Right atrium auricular region (tissue), 2 donors: ENCODE results near the gene WDR5. TPM values are rescaled to one million over a fixed set of nuclear protein-coding genes. Genes with fewer than 3 reads are reported as not detected.

Experiments
- DNase-seq: peaks from one replicate; pipeline ENCODE4 v3.0.0-alpha.2; 2019; ENCODE audit warnings: low spot score
- H3K27ac ChIP-seq, 2 donors: fragments of 200-600 bp; sonication (generic); 1 replicate in 1 of 2; 2 replicates in 1 of 2; pipeline ENCODE4 v1.5.1; 2016 to 2019
- H3K27me3 ChIP-seq, 2 donors: fragments of 200-600 bp; sonication (generic); one replicate each; pipeline versions ENCODE4 v1.5.1 to v1.6.0; 2017 to 2019
- H3K36me3 ChIP-seq: fragments of 200-600 bp; sonication (generic); one replicate; pipeline ENCODE4 v1.5.1; 2016
- H3K4me1 ChIP-seq, 2 donors: fragments of 200-600 bp; sonication (generic); one replicate each; pipeline versions ENCODE4 v1.5.1 to v1.6.0; 2017 to 2019
- H3K4me3 ChIP-seq, 2 donors: fragments of 200-600 bp; sonication (generic); 1 replicate in 1 of 2; 2 replicates in 1 of 2; pipeline ENCODE4 v1.5.1; 2017 to 2019; ENCODE audit warnings: mild to moderate bottlenecking in 1 of 2, moderate library complexity in 1 of 2
- H3K9me3 ChIP-seq, 2 donors: fragments of 200-600 bp; sonication (generic); one replicate each; pipeline ENCODE4 v1.5.1; 2019
- total RNA-seq, 2 donors: library from RNA; depleted of rRNA; stranded (reverse); fragments of >200 nt; gene quantifications; one replicate each; pipeline ENCODE4 v1.1.0, GENCODE V29; 2016
- TF ChIP-seq, protein P1 (sequence below), 2 donors: fragments of 200-600 bp; sonication (generic); IDR thresholded peaks; one replicate each; pipeline ENCODE4 v1.5.1; 2019; ENCODE audit warnings: antibody characterized with exemption in 2 of 2

The WDR5 gene
- total RNA-seq, 2 donors from 2014 or later: 14.1 to 17.5 TPM

DNA sequence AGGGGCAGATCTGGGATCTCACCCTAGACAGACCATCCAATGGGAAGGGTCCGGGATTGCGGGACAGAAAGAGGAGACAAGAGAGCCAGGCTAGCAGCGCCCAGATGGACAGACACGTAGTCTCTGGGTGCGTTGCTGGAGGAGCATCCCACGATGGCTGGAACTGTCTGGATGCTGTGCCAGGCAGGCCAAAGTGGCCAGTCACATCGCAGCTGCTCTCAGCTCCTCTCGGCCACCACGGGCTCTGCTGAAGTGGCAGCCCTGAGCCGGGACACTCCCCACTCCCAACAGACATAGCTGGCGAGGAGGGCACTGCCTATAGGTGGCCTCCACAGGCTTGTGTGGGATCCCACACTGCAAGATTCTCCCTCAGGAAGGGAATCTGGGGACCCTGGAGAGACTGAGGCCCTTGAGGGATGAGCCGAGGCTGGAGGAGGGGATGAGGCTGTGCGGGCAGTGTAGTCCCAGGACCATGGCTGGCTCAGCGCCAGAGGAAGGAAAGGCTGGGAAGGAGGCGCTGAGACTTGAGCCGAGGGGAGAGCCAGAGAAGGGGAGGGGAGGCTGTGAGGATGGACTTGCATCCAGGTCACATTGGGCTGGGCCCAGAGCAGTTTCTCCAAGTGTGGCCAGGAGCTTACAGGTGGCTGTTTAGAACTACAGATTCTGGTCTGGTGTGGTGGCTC, 10.3 kb upstream of the WDR5 start:
- Histone ChIP-seq H3K4me1 (no peaks in the 10 kb centered on the region), H3K27ac (no peak overlapping the region), H3K4me3 (no peak overlapping the region), H3K9me3 (no peaks in the 10 kb centered on the region), H3K27me3 (no peaks in the 10 kb centered on the region), H3K36me3 (no peaks in the 10 kb centered on the region)
- no peak for DNase-seq
- TF ChIP-seq, protein P1, sequence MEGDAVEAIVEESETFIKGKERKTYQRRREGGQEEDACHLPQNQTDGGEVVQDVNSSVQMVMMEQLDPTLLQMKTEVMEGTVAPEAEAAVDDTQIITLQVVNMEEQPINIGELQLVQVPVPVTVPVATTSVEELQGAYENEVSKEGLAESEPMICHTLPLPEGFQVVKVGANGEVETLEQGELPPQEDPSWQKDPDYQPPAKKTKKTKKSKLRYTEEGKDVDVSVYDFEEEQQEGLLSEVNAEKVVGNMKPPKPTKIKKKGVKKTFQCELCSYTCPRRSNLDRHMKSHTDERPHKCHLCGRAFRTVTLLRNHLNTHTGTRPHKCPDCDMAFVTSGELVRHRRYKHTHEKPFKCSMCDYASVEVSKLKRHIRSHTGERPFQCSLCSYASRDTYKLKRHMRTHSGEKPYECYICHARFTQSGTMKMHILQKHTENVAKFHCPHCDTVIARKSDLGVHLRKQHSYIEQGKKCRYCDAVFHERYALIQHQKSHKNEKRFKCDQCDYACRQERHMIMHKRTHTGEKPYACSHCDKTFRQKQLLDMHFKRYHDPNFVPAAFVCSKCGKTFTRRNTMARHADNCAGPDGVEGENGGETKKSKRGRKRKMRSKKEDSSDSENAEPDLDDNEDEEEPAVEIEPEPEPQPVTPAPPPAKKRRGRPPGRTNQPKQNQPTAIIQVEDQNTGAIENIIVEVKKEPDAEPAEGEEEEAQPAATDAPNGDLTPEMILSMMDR (IDR thresholded peaks at IDR 0.05): no peak

DNA sequence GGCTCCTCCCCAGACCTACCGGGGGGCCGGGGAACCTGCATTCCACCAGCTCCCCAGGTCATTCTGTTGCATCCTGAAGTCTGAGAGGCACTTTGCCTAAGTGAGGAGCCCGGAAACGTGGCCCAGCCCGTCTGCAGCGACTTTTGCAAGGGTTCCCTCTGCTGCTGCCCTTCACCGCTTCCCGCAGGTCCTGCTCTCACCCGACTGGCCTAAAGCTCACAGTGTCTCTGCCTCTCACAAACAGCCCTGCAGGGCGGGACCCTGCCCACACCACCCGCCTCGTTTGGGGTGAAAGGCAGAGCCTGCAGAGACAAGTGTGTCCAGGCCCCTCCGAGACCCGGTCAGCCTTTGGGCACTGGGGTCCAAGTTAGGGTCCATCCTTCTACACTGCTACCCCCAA, 9.5 kb upstream of the WDR5 start:
- Histone ChIP-seq H3K27ac (no peak overlapping the region), H3K4me3 (no peak overlapping the region), H3K27me3 (no peaks in the 10 kb centered on the region), H3K9me3 (no peaks in the 10 kb centered on the region), H3K36me3 (no peaks in the 10 kb centered on the region), H3K4me1 (peaks cover 0 to 6% of the 10 kb centered on the region in 2 donors)
- TF ChIP-seq, protein P1 (IDR thresholded peaks at IDR 0.05): no peak
- no peak for DNase-seq

DNA sequence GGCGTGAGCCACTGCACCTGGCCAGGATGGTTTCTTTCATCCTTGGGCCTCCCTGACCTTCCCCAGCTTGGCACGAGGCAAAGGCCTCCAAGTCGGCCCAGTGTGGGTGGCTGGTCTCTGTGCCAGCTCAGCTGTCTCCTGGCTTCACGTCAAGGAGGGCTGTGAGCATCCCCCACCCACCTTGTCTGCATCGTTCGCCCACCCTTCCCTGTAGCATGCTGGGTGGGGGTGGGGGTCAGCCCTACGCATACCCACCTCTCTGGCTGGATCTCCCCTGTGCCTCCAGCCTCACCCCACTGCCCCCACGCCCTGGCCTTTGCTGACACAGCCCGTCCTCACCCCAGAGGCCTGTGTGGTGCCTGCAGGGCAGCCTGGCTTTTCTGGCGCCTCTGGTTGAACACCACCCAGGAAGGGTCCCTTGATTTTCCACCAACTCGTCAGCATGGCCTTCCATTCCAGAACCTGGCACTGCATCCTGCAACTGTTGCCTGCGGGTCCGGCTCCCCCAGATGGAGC, 8.8 kb upstream of the WDR5 start:
- Histone ChIP-seq H3K36me3 (no peaks in the 10 kb centered on the region), H3K27ac (no peak overlapping the region), H3K4me3 (no peak overlapping the region), H3K27me3 (no peaks in the 10 kb centered on the region), H3K4me1 (peaks cover 0 to 7% of the 10 kb centered on the region in 2 donors), H3K9me3 (no peaks in the 10 kb centered on the region)
- TF ChIP-seq, protein P1 (IDR thresholded peaks at IDR 0.05): no peak
- no peak for DNase-seq

DNA sequence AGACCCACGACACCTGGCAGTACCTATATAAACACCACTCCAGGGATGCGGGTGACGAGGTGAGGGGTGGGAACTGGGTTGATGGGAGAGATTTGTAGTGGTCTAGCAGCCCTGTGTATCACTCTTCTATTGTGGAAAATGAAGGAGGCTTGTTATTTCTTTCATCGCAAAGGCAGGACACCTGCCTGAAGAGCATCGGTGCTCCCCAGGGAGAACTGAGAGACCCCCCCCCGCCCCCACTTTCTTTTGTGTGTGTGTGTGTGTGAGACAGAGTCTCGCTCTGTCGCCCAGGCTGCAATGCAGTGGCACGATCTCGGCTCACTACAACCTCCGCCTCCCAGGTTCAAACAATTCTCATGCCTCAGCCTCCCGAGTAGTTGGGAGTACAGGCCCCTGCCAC, 8.3 kb upstream of the WDR5 start:
- Histone ChIP-seq H3K36me3 (no peaks in the 10 kb centered on the region), H3K4me3 (no peak overlapping the region), H3K9me3 (no peaks in the 10 kb centered on the region), H3K4me1 (peaks cover 0 to 7% of the 10 kb centered on the region in 2 donors), H3K27me3 (no peaks in the 10 kb centered on the region), H3K27ac (no peak overlapping the region)
- TF ChIP-seq, protein P1 (IDR thresholded peaks at IDR 0.05): no peak
- DNase-seq: no peak

DNA sequence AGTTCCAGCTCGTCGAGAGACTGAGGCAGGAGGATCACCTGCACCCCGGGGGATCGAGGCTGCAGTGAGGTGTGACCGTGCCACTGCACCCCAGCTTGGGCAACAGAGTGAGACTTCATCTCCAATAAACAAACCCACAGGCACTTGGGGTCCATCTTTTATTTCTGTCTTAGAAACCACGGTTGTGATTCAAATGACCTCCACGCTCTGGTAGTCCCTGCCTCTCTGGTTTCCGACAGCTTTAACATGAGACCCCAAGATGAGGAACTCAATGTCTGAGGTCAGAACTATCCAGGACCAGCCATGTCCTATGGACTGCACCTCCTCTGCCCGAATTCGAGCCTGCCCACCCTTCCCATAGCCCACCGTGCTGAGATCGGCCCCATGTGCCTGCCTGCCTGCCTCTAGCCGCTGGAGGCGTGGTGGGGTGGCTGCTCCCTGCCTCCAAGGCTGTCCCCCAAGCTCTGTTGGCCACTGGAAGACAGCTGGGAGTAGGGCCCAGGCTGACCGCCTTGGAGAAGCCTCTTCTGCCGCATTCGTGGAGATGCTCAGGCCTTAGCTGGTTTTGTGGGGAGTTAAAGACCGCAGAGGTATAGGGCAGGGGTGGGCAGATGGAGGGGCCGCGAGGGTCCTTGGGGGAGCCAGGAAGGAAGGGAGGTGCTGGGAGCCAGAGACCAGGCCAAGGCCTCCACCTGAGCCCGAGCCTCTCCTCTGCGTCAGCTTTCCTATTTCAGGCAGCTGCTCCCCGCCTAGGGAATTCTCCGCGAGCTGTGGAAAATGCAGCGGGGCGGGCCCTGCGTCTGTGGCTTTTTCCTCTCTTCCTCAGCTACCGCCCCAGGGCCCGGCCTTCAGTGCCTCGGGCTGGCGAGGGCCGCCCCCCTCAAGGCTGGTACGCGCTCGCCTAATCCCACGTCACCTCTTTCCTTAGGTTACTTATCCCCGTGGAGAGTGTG, 6.9 kb upstream of the WDR5 start:
- no peak overlapping the region for H3K4me3 ChIP-seq
- DNase-seq: no peak
- H3K27ac ChIP-seq: no peak overlapping the region
- TF ChIP-seq, protein P1 (IDR thresholded peaks at IDR 0.05): no peak
- peaks cover 0 to 8% of the 10 kb centered on the region in 2 donors for H3K4me1 ChIP-seq
- no peaks in the 10 kb centered on the region for H3K36me3 ChIP-seq
- H3K9me3 ChIP-seq: no peaks in the 10 kb centered on the region
- H3K27me3 ChIP-seq: no peaks in the 10 kb centered on the region
